OCI-LY3 (cell line): Measurements from ENCODE around the gene AKAP5.

Experiments used
- EZH2phosphoT487 ChIP-seq: fragments of 200-600 bp; shearing (Covaris generic); IDR thresholded peaks from 2 replicates; pipeline ENCODE4 v1.6.1; 2018; ENCODE audit warnings: antibody characterized with exemption, mixed run types, low read depth
- TF ChIP-seq, protein P1 (sequence below): fragments of 200-600, 300-600 bp; sonication (generic); IDR thresholded peaks from 2 replicates; pipeline ENCODE4 v1.5.1; 2014; ENCODE audit warnings: antibody characterized with exemption, low read length, low read depth

- TF ChIP-seq, protein P1, sequence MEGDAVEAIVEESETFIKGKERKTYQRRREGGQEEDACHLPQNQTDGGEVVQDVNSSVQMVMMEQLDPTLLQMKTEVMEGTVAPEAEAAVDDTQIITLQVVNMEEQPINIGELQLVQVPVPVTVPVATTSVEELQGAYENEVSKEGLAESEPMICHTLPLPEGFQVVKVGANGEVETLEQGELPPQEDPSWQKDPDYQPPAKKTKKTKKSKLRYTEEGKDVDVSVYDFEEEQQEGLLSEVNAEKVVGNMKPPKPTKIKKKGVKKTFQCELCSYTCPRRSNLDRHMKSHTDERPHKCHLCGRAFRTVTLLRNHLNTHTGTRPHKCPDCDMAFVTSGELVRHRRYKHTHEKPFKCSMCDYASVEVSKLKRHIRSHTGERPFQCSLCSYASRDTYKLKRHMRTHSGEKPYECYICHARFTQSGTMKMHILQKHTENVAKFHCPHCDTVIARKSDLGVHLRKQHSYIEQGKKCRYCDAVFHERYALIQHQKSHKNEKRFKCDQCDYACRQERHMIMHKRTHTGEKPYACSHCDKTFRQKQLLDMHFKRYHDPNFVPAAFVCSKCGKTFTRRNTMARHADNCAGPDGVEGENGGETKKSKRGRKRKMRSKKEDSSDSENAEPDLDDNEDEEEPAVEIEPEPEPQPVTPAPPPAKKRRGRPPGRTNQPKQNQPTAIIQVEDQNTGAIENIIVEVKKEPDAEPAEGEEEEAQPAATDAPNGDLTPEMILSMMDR = no peak
- TF ChIP-seq EZH2phosphoT487 = no peak
Observed at GRCh38 chr14:64513271-64513670, 48.0 kb downstream of the AKAP5 start.
